ENCODE data around the gene DUSP15.

DUSP15 gene

GRCh38 chr20:31890646-31891045 lies 20.3 kb upstream of the DUSP15 start:
- FAIRE-seq, result no peak
- no peak for TF ChIP-seq CTCF (IDR thresholded peaks at IDR 0.05; ENCODE audit: insufficient read depth, missing control alignments)
- DNase-seq (ENCODE audit: insufficient read length, low spot score), result no peak

DNA sequence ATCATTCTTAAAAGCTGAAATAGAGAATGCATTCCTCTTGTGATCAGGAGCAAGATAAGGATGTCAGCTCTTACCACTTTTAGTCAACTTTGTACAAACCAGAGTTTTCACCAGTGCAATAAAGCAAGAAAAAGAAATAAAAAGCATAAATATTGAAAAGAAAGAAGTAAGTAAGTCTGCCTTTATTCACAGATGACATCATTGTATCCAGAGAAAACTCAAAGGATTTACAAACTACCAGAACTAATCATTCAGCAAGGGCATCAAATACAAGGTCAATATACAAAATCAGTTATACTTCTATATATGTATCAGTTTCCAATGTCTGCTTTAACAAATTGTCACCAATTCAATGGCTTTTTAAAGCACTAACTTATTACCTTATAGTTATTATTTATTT lies 13.5 kb upstream of the DUSP15 start:
- TF ChIP-seq CTCF (IDR thresholded peaks at IDR 0.05; ENCODE audit: insufficient read depth, missing control alignments), result no peak
- FAIRE-seq (no peak), DNase-seq (ENCODE audit: insufficient read length, low spot score) (no peak)

- FAIRE-seq (no peak), DNase-seq (ENCODE audit: insufficient read length, low spot score) (no peak)
- no peak for TF ChIP-seq CTCF (IDR thresholded peaks at IDR 0.05; ENCODE audit: insufficient read depth, missing control alignments)
Measured at GRCh38 chr20:31881945-31882344, 11.6 kb upstream of the DUSP15 start.

DNA sequence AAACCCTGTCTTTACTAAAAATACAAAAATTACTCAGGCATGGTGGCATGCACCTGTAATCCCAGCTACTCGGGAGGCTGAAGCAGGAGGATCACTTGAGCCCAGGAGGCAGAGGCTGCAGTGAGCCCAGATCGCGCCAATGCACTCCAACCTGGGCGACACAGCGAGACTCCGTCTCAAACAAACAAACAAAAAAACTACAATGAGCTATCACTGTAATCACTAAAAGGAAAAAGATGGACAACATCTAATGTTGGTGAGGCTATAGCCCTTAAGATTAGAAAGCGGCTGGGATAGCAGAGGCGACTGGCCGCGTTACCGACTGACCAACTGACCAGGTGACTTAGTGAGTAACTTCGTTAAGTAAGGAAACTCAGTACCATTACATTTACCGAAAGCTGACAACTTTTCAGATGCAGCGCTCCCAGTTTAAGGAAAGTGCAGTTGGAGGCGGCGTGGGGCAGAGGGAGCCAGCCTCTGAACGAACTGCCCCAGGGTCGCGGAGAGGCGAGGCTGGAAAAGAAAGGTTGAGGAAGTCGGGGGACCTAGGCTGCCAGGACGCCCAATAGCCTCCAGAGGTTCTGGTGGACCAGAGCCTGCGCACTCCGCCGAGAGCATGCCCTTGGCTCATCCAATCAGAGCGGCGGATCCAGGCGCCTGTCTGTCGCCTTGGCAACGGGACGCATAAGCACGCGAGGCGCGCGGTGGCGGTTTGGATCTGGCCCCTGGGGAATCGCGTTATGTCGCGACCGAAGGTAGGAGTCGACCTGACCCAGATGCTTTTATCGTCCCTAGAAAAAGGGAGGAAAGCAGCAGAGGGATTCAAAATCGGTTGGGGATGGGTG lies 9.0 kb upstream of the DUSP15 start:
- FAIRE-seq (no peak), DNase-seq (ENCODE audit: insufficient read length, low spot score) (peak; percentile 90)
- TF ChIP-seq CTCF (IDR thresholded peaks at IDR 0.05; ENCODE audit: insufficient read depth, missing control alignments), result no peak

DNA sequence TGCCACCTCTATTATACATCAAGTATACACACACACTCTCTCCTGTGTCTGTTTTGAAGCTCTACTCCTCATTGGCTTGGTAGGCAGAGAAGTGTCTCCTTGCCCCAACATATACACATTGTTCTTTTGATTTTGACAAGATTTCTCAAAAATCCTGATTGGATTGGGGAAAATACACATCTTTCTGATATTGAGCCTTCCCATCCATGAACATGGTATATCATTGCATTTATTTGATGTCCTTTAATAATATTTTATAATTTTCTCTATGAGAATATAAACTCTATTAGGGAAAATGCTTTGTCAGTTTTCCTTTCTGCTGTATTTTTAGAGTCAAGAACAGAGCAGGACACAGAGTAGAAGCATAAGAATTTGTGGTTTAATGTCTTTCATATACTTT lies 7.4 kb upstream of the DUSP15 start:
- TF ChIP-seq CTCF (IDR thresholded peaks at IDR 0.05; ENCODE audit: insufficient read depth, missing control alignments), result no peak
- no peak for DNase-seq (ENCODE audit: insufficient read length, low spot score)
- FAIRE-seq, result no peak

DNA sequence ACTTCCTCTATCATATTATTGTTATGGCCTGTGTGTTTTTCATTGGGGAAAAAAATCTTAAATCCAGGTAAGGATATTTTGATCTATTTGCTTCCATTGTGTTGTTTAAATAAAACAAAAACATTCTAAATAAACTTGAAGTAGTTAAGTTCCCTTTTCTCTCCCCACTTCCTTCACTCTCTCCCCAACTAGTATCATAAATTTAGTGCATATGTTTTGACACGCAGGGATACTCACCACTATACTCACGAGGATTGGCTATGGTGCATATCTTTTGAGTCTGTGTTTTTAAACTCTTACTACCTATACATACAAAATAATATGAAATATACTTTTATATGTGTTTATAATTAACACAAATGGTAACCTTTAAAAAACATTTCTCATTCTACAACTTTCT lies 5.3 kb upstream of the DUSP15 start:
- TF ChIP-seq CTCF (IDR thresholded peaks at IDR 0.05; ENCODE audit: insufficient read depth, missing control alignments), result no peak
- FAIRE-seq (no peak), DNase-seq (ENCODE audit: insufficient read length, low spot score) (no peak)

GRCh38 chr20:31872406-31872805 lies 2.1 kb upstream of the DUSP15 start:
- TF ChIP-seq CTCF (IDR thresholded peaks at IDR 0.05; ENCODE audit: insufficient read depth, missing control alignments), result no peak
- no peak for DNase-seq (ENCODE audit: insufficient read length, low spot score)
- FAIRE-seq, result no peak
